ENCODE measurements around the gene SPSB4. TPM values are rescaled to one million over a fixed set of nuclear protein-coding genes. Genes with fewer than 3 reads are reported as not detected.

The SPSB4 gene
- total RNA-seq, 1 experiment from 2014 or later: 0.05 TPM

DNA sequence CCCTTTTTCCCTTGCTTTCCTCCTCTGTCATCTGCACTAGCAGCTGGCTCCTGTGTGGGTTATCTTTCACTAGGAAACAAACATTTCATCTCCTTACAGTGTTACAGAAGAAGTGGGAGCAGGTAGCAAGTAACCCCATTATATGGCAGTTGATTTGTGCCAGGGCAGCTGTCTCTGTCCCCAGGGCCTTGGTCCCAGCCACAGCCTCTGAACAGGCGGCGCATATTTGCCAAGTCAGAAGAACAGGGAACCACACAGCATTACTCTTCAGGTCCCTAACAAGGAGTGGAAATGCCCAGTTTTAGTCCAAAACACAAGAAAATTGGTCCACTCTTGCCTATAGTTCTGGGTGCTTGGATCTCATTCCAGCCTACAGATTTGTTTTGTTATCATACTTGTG is 99.8 kb downstream of the SPSB4 start:
- TF ChIP-seq POLR2AphosphoS5 (IDR thresholded peaks at IDR 0.05; ENCODE audit: low read depth, low read length): no peak
- TF ChIP-seq, protein P1, sequence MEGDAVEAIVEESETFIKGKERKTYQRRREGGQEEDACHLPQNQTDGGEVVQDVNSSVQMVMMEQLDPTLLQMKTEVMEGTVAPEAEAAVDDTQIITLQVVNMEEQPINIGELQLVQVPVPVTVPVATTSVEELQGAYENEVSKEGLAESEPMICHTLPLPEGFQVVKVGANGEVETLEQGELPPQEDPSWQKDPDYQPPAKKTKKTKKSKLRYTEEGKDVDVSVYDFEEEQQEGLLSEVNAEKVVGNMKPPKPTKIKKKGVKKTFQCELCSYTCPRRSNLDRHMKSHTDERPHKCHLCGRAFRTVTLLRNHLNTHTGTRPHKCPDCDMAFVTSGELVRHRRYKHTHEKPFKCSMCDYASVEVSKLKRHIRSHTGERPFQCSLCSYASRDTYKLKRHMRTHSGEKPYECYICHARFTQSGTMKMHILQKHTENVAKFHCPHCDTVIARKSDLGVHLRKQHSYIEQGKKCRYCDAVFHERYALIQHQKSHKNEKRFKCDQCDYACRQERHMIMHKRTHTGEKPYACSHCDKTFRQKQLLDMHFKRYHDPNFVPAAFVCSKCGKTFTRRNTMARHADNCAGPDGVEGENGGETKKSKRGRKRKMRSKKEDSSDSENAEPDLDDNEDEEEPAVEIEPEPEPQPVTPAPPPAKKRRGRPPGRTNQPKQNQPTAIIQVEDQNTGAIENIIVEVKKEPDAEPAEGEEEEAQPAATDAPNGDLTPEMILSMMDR (IDR thresholded peaks at IDR 0.05): no peak
- no peak for TF ChIP-seq TCF7L2 (IDR thresholded peaks at IDR 0.05; ENCODE audit: low read depth, low read length)
- no peak for TF ChIP-seq SIN3A (IDR thresholded peaks at IDR 0.05; ENCODE audit: borderline replicate concordance, insufficient read depth, low read depth, low read length)
- TF ChIP-seq, protein P2, sequence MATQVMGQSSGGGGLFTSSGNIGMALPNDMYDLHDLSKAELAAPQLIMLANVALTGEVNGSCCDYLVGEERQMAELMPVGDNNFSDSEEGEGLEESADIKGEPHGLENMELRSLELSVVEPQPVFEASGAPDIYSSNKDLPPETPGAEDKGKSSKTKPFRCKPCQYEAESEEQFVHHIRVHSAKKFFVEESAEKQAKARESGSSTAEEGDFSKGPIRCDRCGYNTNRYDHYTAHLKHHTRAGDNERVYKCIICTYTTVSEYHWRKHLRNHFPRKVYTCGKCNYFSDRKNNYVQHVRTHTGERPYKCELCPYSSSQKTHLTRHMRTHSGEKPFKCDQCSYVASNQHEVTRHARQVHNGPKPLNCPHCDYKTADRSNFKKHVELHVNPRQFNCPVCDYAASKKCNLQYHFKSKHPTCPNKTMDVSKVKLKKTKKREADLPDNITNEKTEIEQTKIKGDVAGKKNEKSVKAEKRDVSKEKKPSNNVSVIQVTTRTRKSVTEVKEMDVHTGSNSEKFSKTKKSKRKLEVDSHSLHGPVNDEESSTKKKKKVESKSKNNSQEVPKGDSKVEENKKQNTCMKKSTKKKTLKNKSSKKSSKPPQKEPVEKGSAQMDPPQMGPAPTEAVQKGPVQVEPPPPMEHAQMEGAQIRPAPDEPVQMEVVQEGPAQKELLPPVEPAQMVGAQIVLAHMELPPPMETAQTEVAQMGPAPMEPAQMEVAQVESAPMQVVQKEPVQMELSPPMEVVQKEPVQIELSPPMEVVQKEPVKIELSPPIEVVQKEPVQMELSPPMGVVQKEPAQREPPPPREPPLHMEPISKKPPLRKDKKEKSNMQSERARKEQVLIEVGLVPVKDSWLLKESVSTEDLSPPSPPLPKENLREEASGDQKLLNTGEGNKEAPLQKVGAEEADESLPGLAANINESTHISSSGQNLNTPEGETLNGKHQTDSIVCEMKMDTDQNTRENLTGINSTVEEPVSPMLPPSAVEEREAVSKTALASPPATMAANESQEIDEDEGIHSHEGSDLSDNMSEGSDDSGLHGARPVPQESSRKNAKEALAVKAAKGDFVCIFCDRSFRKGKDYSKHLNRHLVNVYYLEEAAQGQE (IDR thresholded peaks at IDR 0.05; ENCODE audit: insufficient read depth in 1 of 2, low read depth in 2 of 2, low read length in 1 of 2): no peak
- H3K27ac ChIP-seq (ENCODE audit: low read length): no peak overlapping the region
- ChIA-PET CTCF (no interaction called here), POLR2A (no interaction called here)
- no TSS peak for BruUV-seq (replicated peaks)
- no peak for DNase-seq (ENCODE audit: low read depth, low spot score)
- intact Hi-C loops (cut with micrococcal nuclease; ENCODE audit: unreplicated experiment) (no loop called here), in situ Hi-C loops (cut with HindIII; ENCODE audit: low pct_unique_long_range_greater_than_20kb, low sequenced_read_pairs) (no loop called here)
- no peaks in the 10 kb centered on the region for H3K9me3 ChIP-seq (ENCODE audit: control insufficient read depth, insufficient read depth, low read depth, low read length)
- H3K27me3 ChIP-seq (ENCODE audit: control insufficient read depth, insufficient read depth, low read length): no peaks in the 10 kb centered on the region; the same call in 1 of the 2 replicates
- H3K4me1 ChIP-seq (ENCODE audit: control insufficient read depth, insufficient read depth, low read length): no peaks in the 10 kb centered on the region
- H3K4me3 ChIP-seq (ENCODE audit: low read depth in 2 of 2, low read length in 2 of 2): no peak overlapping the region
- no peak for ATAC-seq
- H3K36me3 ChIP-seq (ENCODE audit: control insufficient read depth, insufficient read depth, low read length): no peaks in the 10 kb centered on the region

DNA sequence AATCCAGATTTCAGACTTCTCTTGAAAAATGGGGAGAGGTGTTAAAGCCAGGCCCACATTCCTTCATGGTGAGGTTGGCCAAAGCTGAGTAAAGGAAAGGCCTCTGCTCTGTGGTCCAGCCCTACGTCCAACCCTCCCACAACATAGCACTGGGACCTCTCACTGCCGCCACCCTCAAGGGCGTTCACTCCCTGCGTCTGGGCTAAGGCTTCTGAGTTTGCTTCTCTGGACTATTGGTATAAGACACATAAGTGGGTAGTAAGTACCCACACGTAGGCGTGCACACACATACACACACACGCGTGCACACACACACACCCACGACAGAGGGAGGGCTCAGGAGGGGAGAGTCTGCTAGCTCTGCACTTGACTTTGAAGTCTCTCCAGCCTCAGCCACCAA is 100.3 kb downstream of the SPSB4 start:
- Histone ChIP-seq H3K9me3 (ENCODE audit: control insufficient read depth, insufficient read depth, low read depth, low read length) (no peaks in the 10 kb centered on the region), H3K4me1 (ENCODE audit: control insufficient read depth, insufficient read depth, low read length) (no peaks in the 10 kb centered on the region), H3K36me3 (ENCODE audit: control insufficient read depth, insufficient read depth, low read length) (no peaks in the 10 kb centered on the region), H3K27me3 (ENCODE audit: control insufficient read depth, insufficient read depth, low read length) (no peaks in the 10 kb centered on the region), H3K27ac (ENCODE audit: low read length) (no peak overlapping the region), H3K4me3 (ENCODE audit: low read depth in 2 of 2, low read length in 2 of 2) (no peak overlapping the region)
- DNase-seq (ENCODE audit: low read depth, low spot score): no peak
- no peak for ATAC-seq
- TF ChIP-seq POLR2AphosphoS5 (IDR thresholded peaks at IDR 0.05; ENCODE audit: low read depth, low read length): no peak
- TF ChIP-seq, protein P2 (IDR thresholded peaks at IDR 0.05; ENCODE audit: insufficient read depth in 1 of 2, low read depth in 2 of 2, low read length in 1 of 2): no peak
- TF ChIP-seq TCF7L2 (IDR thresholded peaks at IDR 0.05; ENCODE audit: low read depth, low read length): no peak
- TF ChIP-seq SIN3A (IDR thresholded peaks at IDR 0.05; ENCODE audit: borderline replicate concordance, insufficient read depth, low read depth, low read length): no peak
- TF ChIP-seq, protein P1 (IDR thresholded peaks at IDR 0.05): no peak
- in situ Hi-C loops (cut with HindIII; ENCODE audit: low pct_unique_long_range_greater_than_20kb, low sequenced_read_pairs) (no loop called here), intact Hi-C loops (cut with micrococcal nuclease; ENCODE audit: unreplicated experiment) (no loop called here)
- CTCF ChIA-PET: no interaction called here
- no TSS peak for BruUV-seq (replicated peaks)
- POLR2A ChIA-PET: no interaction called here
